ENCODE results near the gene HSPA1L. TPM values are rescaled to one million over a fixed set of nuclear protein-coding genes. Genes with fewer than 3 reads are reported as not detected.
A peak's percentile ranks its signal among the peaks of the same experiment; 100 is the strongest.
"Not testable (repeated sequence)": the region's sequence is repeated elsewhere in the genome, so short reads cannot be mapped to it uniquely, and the experiment has no call there.

HSPA1L gene
- total RNA-seq, 1 donor from 2014 or later, result 0.84 TPM

GRCh38 chr6:31817133-31817928, 2.2 kb upstream of the HSPA1L start:
- DNase-seq (ENCODE audit: low spot score), result not testable (repeated sequence)

- DNase-seq (ENCODE audit: low spot score), result peak; percentile 95
Measured at GRCh38 chr6:31814677-31815024, 432 bp downstream of the HSPA1L start.

- DNase-seq (ENCODE audit: low spot score), result no peak
Measured at GRCh38 chr6:31813465-31813849, 1.6 kb downstream of the HSPA1L start.

GRCh38 chr6:31811645-31812044, 3.4 kb downstream of the HSPA1L start:
- no peak for DNase-seq (ENCODE audit: low spot score)

- DNase-seq (ENCODE audit: low spot score), result not testable (repeated sequence)
Measured at GRCh38 chr6:31808599-31808998, 6.5 kb downstream of the HSPA1L start.

- DNase-seq (ENCODE audit: low spot score), result peak; percentile 99
Measured at GRCh38 chr6:31806470-31807272, 8.4 kb downstream of the HSPA1L start, which contains the start of gene LSM2. LSM2 (minus strand) TSS chr6:31806966; CDS start chr6:31806757, 209 bp downstream.

- no peak for DNase-seq (ENCODE audit: low spot score)
Measured at GRCh38 chr6:31805939-31806469, 9.1 kb downstream of the HSPA1L start.

GRCh38 chr6:31801031-31801927, 13.8 kb downstream of the HSPA1L start:
- DNase-seq (ENCODE audit: low spot score), result not testable (repeated sequence)

- no peak for DNase-seq (ENCODE audit: low spot score)
Measured at GRCh38 chr6:31799781-31800180, 15.3 kb downstream of the HSPA1L start.

GRCh38 chr6:31797588-31797987, 17.5 kb downstream of the HSPA1L start:
- DNase-seq (ENCODE audit: low spot score), result no peak

- no peak for DNase-seq (ENCODE audit: low spot score)
Measured at GRCh38 chr6:31796993-31797385, 18.1 kb downstream of the HSPA1L start.

GRCh38 chr6:31795616-31796298, 19.3 kb downstream of the HSPA1L start, which contains the start of gene VARS1:
VARS1 (minus strand) TSS chr6:31795752; CDS start chr6:31795217, 535 bp downstream.
- peak; percentile 98 for DNase-seq (ENCODE audit: low spot score)

- no peak for DNase-seq (ENCODE audit: low spot score)
Measured at GRCh38 chr6:31794866-31795615, 20.0 kb downstream of the HSPA1L start.

GRCh38 chr6:31794294-31794865, 20.7 kb downstream of the HSPA1L start:
- no peak for DNase-seq (ENCODE audit: low spot score)

GRCh38 chr6:31793927-31794245, 21.2 kb downstream of the HSPA1L start:
- DNase-seq (ENCODE audit: low spot score), result not testable (repeated sequence)

- no peak for DNase-seq (ENCODE audit: low spot score)
Measured at GRCh38 chr6:31792761-31793171, 22.3 kb downstream of the HSPA1L start.

GRCh38 chr6:31792090-31792374, 23.1 kb downstream of the HSPA1L start:
- DNase-seq (ENCODE audit: low spot score), result no peak

- DNase-seq (ENCODE audit: low spot score), result no peak
Measured at GRCh38 chr6:31791324-31792089, 23.6 kb downstream of the HSPA1L start.

GRCh38 chr6:31785475-31785874, 29.6 kb downstream of the HSPA1L start:
- no peak for DNase-seq (ENCODE audit: low spot score)
